ENCODE results near the gene CMIP.

Gene CMIP

DNA sequence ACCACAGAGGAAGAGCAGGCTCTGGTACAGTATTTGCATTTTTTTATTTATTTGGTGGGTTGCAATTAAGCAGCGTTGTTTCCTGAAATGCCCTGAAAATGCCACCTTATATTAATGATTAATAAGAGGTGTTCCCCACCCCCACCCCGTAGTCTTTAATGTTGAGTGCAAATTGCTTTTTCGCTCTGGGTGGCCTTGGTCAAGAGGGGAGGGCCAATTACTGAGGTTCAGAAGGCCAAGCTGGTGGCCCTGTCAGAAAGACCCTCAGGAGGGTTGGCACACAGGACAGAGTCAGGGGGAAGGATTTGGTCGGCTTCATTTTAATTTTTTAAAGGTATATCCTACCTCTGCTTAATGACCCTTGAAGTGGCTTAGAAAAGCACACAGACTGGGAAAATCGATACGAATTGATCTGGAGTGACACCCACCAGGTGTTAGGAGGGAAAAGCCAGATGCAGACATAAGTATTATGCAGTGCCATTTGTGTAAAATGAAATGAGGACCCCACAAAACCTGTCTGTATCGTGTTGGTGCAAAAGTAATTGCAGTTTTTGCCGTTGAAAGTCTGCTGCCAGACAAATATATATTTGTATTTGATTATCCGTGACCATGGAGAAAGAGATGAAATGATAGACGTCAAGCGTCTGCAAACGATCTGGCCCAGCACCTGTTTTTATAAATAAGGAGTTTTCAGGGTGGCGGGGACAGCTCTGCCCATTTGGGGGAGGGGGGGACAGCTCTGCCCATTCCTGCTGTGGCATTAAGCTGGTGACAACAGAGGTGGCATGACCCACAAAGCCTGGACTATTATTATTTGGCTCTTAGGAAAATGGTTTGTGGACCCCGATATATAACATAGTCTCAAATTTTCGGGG, 190.7 kb downstream of the CMIP start:
- DNase-seq (ENCODE audit: low read depth, low spot score), result no peak

DNA sequence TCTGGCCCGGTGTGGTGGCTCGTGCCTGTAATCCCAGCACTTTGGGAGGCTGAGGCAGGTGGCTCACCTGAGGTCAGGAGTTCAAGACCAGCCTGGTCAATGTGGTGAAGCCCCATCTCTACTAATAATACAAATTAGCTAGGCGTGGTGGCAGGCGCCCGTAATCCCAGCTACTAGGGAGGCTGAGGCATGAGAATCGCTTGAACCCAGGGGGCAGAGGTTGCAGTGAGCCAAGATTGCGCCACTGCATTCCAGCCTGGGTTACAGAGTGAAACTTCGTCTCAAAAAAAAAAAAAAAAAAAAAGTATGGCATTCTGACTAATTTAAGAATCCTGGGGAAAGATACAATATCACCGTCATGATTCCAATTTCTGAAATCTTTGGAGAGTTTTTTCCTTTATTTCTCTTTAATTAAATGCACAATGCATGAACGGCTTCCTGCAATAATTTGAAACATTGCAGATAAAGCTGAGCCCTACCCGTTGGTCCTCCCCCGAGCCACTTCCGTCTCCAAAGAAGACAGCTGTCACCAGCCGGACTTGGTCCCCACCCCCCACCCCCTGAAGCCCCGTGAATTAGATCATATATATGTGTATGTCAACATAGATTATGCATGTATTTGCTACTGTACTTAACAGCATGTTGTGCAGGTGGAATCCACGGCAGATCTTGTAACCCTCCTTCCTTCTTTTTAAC, 191.8 kb downstream of the CMIP start:
- DNase-seq (ENCODE audit: low read depth, low spot score), result no peak

GRCh38 chr16:81637336-81638235, 193.0 kb downstream of the CMIP start:
- no peak for DNase-seq (ENCODE audit: low read depth, low spot score)

DNA sequence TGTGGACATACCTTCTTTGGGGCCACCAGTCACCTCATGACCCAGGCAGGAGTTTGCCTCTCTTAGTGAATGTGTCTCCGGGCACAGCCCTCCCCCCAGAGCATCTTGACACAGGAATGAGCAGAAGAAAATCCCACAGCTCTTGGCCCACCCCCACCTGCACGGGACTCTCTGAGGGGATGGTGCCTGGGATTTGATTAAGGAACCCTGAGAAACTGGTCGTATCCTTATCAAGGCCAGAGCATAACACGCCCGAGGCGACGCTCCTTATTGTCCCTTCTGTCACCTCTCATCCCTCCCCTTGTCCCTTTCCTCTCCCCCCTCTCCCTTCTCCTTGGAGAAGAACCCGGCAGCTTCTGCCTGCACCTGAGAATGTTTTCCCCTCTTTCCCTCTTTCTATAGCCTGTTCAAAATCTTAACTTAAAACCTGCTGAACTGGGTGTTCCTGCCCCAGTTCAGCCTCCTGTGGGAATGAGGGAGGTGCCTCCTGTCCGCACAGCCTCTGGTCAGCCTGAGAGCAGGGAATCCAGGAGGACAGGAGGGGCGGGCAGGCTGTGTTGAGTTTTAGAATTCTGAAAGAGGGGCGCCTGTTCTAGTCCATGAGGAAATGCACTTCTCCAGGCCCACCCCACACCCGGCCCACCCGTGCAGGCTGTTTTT, 193.8 kb downstream of the CMIP start:
- DNase-seq (ENCODE audit: low read depth, low spot score), result no peak

DNA sequence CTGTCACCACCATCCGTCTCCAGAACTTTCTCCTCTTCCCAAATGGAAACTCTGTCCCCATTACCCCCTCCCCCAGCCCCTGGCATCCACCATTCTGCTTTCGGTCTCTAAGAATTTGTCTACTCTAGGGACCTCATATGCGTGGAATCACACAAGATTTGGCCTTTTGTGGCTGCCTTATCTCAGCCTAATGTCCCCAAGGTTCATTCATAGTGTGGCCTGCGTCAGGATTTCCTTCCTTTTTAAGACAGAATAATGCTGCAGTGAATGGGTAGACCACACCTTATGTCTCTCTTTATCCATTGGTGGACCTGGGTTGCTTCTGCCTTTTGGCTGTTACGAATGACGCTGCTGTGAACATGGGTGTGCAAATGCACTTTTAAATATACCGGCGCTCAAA, 194.7 kb downstream of the CMIP start:
- no peak for DNase-seq (ENCODE audit: low read depth, low spot score)

DNA sequence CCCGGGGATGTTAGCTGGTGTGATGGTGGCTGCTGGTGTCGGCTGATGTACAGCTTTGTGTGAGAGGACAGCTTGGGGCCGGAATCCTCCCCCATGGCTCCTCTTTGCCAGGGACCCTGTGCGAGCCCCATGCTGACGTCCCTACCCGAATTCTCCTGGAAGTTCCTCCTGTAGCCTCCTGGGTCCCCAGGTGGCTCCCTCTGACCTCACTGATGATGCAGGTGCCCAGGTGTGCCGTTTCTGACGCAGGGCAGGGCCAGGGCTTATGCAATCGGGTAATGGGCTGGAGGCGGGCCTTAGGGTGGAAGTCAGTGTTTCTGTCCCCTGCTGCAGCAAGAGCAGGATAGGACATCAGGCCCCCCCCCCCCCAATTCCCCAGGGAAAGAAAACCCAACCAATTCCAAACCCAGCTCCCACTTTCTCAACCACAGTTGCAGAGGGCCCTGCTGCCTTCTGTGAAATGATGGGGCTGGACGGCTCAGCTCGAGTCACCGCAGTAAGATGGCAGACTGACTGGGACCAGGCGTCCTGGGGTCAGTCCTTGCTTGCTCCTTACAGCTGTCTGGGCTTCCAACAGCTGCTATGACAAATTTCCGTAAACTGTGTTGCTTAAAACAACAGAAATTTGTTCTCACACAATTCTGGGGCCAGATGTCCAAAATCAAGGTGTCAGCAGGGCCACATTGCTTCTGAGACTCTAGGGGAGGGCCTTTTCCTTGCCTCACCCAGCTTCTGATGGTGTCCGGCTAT, 195.5 kb downstream of the CMIP start:
- DNase-seq (ENCODE audit: low read depth, low spot score), result no peak

DNA sequence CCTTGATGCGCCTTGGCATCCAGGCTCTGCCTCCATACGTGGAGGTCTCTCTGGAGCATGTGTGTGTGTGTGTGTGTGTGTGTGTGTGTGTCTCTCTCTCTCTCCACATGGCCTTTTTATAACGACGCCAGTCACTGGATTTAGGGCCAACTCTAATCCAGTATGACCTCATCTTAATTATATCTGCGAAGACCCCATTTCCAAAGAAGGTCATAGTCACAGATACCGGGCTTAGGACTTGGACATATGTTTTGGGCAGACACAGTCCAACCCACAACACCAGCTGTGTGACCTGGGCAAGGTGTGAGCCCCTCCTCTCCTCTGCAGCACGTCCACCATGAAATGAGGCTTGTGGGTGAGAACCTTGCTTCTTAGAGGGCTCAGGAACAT, 196.1 kb downstream of the CMIP start:
- no peak for DNase-seq (ENCODE audit: low read depth, low spot score)

DNA sequence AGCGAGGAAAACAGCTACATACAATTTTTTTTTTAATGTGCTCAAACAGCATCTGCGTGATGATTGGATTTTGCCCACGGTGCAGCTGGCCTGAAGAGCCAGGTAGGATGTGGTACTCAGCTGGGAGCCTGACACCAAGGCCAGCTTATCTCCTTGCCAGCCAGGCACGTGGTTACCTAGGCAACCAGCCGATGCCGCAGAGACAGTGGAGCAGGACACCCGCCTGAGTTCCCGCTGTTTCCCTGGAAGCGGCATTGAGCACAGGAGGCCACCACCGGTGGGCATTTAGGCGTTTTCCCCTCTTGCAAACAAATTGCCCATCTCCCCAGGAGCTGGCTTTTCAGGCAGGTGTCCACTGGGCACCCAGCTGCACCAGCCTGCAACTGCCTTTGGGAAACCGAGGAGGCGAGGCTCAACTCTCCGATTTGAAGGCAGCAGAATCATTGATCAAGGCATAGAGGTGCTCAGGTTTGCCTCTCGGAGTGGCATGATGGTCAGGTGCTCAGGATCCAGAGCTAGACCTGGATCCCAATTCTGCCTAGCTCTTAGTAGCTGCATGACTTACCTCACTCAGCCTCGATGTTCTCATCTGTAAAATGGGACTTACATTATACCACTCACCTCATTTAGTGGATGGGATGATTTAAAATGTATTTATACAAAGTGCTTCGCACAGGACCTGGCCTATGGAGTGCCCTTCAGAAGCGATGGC, 196.9 kb downstream of the CMIP start:
- no peak for DNase-seq (ENCODE audit: low read depth, low spot score)

GRCh38 chr16:81642107-81642436, 197.5 kb downstream of the CMIP start:
- DNase-seq (ENCODE audit: low read depth, low spot score), result no peak

GRCh38 chr16:81642943-81643342, 198.3 kb downstream of the CMIP start:
- DNase-seq (ENCODE audit: low read depth, low spot score), result no peak

- DNase-seq (ENCODE audit: low read depth, low spot score), result no peak
These were observed 200.7 kb downstream of the CMIP start for GRCh38 chr16:81645266-81645694.

DNA sequence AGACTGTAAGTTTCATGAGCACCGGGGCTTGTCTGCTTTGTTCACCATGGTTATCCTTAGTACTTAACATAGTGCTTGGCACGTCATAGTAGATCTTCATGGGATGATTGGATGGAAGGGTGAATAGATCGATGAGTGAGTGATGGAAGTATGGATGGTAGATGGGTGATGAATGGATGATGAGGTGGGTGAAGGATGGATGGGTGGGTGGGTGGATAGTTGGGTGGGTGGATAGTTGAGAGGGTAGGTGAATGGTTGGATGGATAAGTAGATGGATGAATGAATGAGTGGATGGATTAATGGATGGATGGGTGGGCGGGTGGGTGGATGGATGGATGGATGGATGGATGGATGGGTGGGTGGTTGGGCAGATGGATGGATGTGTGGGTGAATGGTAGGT, 201.3 kb downstream of the CMIP start:
- DNase-seq (ENCODE audit: low read depth, low spot score), result no peak

DNA sequence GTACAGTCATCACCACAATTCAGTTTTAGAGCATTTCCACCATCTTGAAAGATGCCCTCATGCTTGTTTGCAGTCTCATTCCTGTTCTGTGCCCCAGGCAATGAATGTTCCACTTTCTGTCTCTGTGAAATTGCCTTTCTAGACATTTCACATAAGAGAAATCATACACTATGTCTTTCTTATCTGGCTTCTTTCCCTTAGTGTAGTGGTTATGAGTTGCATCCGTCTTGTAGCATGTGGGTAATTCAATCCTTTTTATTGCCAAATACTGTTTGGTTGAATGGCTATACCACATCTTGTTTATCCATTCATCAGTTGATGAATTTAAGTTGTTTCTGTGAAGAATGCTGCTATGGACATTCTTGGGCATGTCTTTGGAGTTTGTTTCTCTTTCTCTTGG, 202.0 kb downstream of the CMIP start:
- no peak for DNase-seq (ENCODE audit: low read depth, low spot score)

GRCh38 chr16:81647527-81647926, 202.9 kb downstream of the CMIP start:
- DNase-seq (ENCODE audit: low read depth, low spot score), result no peak

DNA sequence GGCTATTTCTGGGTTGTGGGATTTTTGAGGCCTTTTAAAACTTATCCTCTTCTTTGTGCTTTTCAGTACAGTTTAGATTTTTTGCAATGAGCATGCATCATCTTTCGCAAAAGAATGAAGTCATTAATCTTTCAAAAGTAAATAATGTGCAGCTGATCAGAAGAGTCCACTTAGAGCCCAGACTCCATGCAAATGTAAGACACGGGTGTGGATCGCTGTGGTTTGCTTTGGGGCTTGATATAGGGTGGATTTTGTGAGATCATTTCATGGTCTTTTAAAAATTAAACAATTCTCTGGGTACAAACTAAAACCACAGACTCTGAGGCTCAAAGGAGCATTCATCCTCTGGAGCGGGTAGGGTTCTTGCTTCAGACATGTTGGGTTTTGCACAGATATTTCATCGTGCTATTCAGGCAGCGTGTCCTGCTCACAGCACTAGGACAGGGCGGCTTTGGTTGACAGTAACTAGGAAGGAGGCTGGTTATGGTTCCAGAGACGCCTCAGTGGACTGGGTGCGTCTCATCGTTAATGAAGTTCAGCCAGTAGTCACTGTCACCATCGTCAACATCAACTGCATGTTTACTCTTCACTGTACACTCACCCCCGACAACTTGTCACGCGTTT, 205.1 kb downstream of the CMIP start:
- DNase-seq (ENCODE audit: low read depth, low spot score), result no peak

- no peak for DNase-seq (ENCODE audit: low read depth, low spot score)
These were observed 205.7 kb downstream of the CMIP start for GRCh38 chr16:81650281-81650680.

DNA sequence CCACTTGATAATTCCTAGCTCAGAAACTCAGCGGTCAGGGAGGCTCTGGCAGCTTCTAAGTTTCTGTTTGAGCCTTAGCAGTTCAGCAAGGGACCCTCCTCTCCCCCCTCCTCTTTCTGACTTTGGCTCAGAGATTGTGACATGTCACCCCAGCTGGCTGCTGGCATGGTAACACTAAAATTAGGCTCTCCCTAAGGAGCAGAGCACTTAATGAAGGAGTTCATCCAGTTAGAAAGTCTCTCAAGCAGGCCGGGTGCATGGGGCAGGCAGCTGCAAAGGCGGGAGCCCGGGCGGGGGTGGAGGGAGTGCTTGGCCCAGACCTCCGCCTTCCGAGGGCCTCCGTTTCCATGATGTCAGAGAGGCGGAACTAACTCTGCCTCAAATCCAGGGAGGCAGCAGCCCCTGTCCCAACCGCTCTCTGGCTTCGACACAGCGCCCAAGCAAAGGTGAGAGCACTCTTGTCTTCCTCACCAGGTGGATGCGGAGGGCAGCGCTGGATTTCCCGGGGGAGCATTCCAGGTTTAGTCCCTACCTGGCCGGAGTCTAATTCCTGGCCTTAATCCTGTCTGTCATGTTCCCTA, 206.5 kb downstream of the CMIP start:
- DNase-seq (ENCODE audit: low read depth, low spot score), result no peak

DNA sequence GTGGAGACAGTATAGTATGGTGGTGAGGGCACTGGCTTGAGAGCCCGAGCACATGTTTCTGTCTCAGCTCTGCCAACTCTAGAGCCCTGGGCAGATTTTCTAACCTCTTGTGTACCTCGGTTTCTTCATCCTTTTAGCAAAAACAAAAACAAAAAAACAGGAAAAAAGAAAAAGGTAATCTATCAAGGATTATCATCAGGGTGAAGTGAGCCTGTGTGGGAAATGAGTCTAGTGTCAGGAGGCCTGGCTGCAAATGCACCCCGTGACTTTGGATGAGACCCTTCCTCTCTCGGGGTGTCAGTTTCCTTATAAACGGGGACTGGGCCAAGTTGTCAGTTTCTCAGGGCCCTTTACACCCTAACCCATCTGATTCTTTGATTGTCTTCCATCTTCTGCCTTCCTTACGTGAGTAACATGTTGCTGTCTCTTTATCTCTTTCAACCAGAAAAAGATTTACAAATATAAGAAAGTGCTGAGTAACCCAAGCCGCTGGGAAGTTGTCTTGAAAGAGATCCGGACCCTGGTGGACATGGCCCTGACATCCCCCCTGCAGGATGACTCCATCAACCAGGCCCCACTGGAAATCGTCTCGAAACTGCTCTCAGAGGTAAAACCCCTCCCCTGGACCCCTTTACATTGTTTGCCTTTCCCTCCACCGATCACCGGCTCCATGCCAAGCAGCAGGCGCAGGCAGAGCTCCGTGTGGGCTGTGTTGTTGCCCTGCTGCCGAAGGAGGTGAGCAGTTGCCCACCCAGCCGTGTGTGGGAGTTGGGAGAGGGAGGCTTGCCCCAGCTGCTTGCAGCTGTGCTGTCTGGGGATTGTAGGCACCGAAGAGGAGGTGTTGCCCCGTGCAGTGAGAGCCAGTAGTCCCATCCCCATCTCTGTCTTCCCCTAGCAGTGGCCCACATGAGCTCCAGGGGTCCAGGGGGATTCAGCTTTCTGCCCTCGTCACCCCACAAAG, 207.4 kb downstream of the CMIP start:
- no peak for DNase-seq (ENCODE audit: low read depth, low spot score)
